ENCODE results near the gene COLEC12. TPM values are rescaled to one million over a fixed set of nuclear protein-coding genes. Genes with fewer than 3 reads are reported as not detected.

Gene COLEC12
- total RNA-seq = under 0.01 and 0.24 TPM in 2 replicates

GRCh38 chr18:500632-501405, at the start of gene COLEC12:
Gene COLEC12 (minus strand): TSS chr18:500701. CDS start chr18:500514, 187 bp downstream.

DNA sequence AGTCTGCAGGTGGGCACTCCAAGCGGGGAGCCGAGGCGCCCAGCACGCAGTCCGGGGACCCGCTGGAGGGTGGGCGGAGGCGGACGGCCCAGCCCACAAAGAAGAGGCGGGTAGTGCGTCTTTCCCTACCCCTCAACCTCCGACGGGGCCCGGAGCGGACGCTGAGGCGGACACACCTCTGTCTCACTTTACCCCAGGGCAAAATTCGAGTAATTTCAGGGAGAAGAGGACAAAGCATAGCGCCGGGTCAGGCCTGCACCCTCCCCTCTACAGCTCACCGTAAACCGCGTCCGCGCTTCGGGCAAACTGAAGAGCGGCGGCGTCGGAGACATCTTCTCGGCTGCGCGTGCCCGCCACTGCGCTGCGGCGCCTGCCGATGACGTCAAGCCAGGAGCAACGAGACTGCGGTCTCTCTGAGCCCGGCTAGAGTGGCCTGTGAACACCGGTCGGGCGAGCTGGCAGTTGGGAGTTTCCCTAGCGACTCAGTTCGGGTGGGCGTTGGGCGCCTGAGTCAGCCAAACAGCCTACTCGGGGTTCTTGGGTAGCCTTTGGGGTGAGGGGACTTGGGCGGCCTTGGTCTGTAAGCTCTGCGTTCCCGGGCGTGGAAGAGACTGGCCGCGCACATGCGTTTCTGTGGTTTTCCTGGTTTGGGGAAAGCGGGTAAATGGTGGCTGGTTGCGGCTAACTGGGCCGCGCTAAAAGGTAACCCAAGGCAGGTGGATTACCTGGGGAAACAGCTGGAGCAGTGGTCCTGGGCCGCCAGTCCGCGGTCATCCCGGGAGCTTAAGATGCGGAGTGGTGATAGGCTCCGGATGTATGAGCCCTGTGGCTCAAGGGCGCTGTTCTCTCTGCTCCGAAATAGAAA, 232.6 kb downstream of the COLEC12 start, which contains the start of gene THOC1:
Gene THOC1 (minus strand): TSS at position 360 of the 865 bp plus-strand sequence. CDS start 28 bp downstream, at position 332.

Other genes with a start within 250 kb of the COLEC12 start
- gene THOC1, start 232.7 kb downstream of the COLEC12 start, total RNA-seq = 26.7 and 31.3 TPM in 2 replicates
- gene CETN1, start 79.7 kb upstream of the COLEC12 start, total RNA-seq = not detected in 2 replicates
- not detected in 2 replicates for gene CLUL1, start 96.3 kb upstream of the COLEC12 start, total RNA-seq
- 6.7 and 10.0 TPM in 2 replicates for gene TYMS, start 157.0 kb upstream of the COLEC12 start, total RNA-seq
- gene ENOSF1, start 211.9 kb upstream of the COLEC12 start, total RNA-seq = 16.6 and 25.1 TPM in 2 replicates